KMS-11 (cell line): ENCODE data around the gene MINK1.

ENCODE experiments used
- H2AFZ ChIP-seq: fragments of 200-600 bp; sonication (generic); 2 replicates; pipeline ENCODE4 v1.6.1; 2016; ENCODE audit warnings: antibody characterized with exemption, mixed run types, low read depth
- H3K27ac ChIP-seq: fragments of 200-600 bp; sonication (generic); 2 replicates; pipeline ENCODE4 v1.6.1; 2016; ENCODE audit warnings: mild to moderate bottlenecking, mixed run types
- H3K27me3 ChIP-seq: fragments of 200-600 bp; sonication (generic); 2 replicates; pipeline ENCODE4 v1.6.1; 2017; ENCODE audit warnings: mild to moderate bottlenecking, low read depth, mixed run types, moderate library complexity; ENCODE audit not compliant: insufficient read depth
- H3K36me3 ChIP-seq: fragments of 200-600 bp; sonication (generic); 2 replicates; pipeline ENCODE4 v1.6.1; 2017; ENCODE audit warnings: mild to moderate bottlenecking, mixed run types; ENCODE audit not compliant: insufficient read depth
- H3K4me1 ChIP-seq: fragments of 200-600 bp; sonication (generic); 2 replicates; pipeline ENCODE4 v1.6.1; 2016; ENCODE audit warnings: mild to moderate bottlenecking, low read depth, mixed run types; ENCODE audit not compliant: poor library complexity, severe bottlenecking
- H3K4me2 ChIP-seq: fragments of 200-600 bp; sonication (generic); 2 replicates; pipeline ENCODE4 v1.7.0; 2016; ENCODE audit warnings: mild to moderate bottlenecking, mixed run types
- H3K4me3 ChIP-seq: fragments of 200-600 bp; sonication (generic); IDR thresholded peaks from 2 replicates; pipeline ENCODE4 v1.6.1; 2017; ENCODE audit warnings: low read depth, low read length, mixed read lengths; ENCODE audit not compliant: insufficient read depth
- H3K79me2 ChIP-seq: fragments of 200-600 bp; sonication (generic); 2 replicates; pipeline ENCODE4 v1.6.1; 2016; ENCODE audit warnings: low read depth, mixed run types; ENCODE audit not compliant: insufficient read depth
- H3K9ac ChIP-seq: fragments of 200-600 bp; sonication (generic); 2 replicates; pipeline ENCODE4 v1.6.1; 2016; ENCODE audit warnings: mild to moderate bottlenecking, mixed run types
- H4K20me1 ChIP-seq: fragments of 200-600 bp; sonication (generic); 2 replicates; pipeline ENCODE4 v1.6.1; 2016; ENCODE audit warnings: mild to moderate bottlenecking, mixed run types; ENCODE audit not compliant: insufficient read depth
- TF ChIP-seq, protein P1 (sequence below): fragments of 200-600 bp; sonication (generic); conservative IDR thresholded peaks from 2 replicates; pipeline ENCODE4 v1.6.1; 2017; ENCODE audit warnings: low read depth, mild to moderate bottlenecking, antibody characterized with exemption, low read length, moderate library complexity, mixed read lengths

Gene MINK1

DNA sequence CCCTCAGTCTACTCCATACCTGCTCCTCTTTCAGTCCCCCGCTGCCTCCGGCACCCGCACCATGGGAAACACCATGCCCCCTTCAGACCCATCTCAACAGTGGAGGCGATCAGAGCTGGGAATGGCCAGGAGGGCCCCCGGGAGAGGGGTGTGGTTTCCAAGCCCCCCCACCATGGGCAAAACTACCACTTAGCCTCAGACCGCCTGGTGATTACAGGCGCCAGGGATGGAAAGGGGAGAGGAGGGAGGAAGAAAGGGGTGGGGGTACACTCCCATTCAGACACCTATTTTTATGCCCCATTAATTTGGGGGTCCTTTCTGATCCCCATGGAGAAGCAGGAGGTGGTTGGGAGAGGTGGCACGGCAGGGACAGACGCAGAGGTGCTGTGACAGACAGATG is 30.9 kb upstream of the MINK1 start, which contains the start of gene C17orf114:
TSS of gene C17orf114 (minus strand) at position 101 of the 400 bp plus-strand sequence.
- TF ChIP-seq, protein P1, sequence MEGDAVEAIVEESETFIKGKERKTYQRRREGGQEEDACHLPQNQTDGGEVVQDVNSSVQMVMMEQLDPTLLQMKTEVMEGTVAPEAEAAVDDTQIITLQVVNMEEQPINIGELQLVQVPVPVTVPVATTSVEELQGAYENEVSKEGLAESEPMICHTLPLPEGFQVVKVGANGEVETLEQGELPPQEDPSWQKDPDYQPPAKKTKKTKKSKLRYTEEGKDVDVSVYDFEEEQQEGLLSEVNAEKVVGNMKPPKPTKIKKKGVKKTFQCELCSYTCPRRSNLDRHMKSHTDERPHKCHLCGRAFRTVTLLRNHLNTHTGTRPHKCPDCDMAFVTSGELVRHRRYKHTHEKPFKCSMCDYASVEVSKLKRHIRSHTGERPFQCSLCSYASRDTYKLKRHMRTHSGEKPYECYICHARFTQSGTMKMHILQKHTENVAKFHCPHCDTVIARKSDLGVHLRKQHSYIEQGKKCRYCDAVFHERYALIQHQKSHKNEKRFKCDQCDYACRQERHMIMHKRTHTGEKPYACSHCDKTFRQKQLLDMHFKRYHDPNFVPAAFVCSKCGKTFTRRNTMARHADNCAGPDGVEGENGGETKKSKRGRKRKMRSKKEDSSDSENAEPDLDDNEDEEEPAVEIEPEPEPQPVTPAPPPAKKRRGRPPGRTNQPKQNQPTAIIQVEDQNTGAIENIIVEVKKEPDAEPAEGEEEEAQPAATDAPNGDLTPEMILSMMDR = no peak
- Histone ChIP-seq H3K9ac (peak within 1 kb of the TSS; percentile 53; the same call in 1 of the 2 replicates), H4K20me1 (no peaks in the 10 kb centered on the region), H3K27ac (peak within 1 kb of the TSS; percentile 85), H2AFZ (no peak within 1 kb of the TSS), H3K4me3 (no peak within 1 kb of the TSS), H3K27me3 (no peaks in the 10 kb centered on the region), H3K36me3 (no peaks in the 10 kb centered on the region), H3K4me2 (peak within 1 kb of the TSS; percentile 51; the same call in 1 of the 2 replicates), H3K79me2 (no peaks in the 10 kb centered on the region), H3K4me1 (peaks cover 19% of the 10 kb centered on the region)

DNA sequence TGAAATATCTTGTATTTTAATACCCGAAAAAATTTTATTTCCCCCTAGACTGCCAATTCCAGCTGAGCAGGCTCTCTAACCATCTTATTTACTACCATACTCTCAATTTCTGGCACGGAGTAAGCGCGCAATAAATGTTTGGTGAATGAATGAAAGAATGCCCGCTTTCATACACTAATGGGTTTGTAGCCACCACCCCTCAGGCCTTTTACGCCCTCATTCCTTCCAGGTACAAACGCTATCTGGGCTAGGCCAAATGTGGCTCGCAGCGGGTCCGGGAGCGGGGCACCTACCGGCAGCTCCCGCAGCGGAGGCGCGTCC is 26.7 kb upstream of the MINK1 start:
- H3K4me1 ChIP-seq = peaks cover 5% of the 10 kb centered on the region
- no peaks in the 10 kb centered on the region for H3K36me3 ChIP-seq
- peak overlapping the region; percentile 29; the same call in 1 of the 2 replicates for H3K4me2 ChIP-seq
- no peak overlapping the region for H3K27ac ChIP-seq
- no peaks in the 10 kb centered on the region for H3K27me3 ChIP-seq
- no peaks in the 10 kb centered on the region for H3K79me2 ChIP-seq
- no peak overlapping the region for H2AFZ ChIP-seq
- TF ChIP-seq, protein P1 = no peak
- H4K20me1 ChIP-seq = no peaks in the 10 kb centered on the region
- H3K4me3 ChIP-seq = no peak overlapping the region
- no peak overlapping the region for H3K9ac ChIP-seq

DNA sequence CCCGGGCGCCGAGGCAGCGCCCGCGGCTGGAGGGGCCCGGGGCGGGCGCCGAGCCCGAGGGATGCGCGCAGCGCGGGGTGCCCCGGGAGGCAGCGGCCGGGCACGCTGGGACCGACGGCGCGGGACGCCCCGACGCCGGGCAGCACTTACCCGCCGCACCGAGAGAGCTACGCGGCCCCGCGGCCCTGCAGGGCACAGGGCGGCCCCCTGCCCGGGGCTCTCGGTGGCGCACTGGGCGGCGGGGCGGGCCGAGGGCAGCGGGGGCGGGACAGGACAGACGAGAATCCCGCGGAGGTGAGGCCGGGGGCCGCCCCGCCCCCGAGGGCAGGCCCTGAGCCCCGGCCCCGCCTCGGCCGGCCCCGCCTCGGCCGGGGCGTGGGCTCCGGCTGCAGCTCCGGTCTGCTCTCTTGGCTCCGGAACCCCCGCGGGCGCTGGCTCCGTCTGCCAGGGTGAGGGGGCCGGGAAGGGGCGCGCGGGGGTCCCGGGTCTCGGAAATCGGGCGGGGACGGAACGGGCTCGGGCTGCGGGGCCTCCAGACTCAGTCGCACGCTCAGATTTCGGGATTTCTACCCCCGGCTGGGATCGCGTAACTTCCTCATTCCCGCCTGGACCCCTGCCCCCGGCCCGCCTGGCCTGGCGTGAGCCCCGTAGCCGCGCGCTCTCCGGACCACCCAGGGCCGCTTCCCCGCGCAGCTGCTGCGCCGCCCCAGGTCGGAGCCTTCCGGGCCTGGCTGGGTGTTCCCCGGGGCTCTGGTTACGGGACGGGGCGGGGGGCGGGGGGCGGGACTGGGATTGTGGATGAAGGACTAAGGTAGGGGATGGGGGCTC is 26.1 kb upstream of the MINK1 start, which contains the start of gene PLD2:
TSS of gene PLD2 (plus strand) at position 376 of the 828 bp plus-strand sequence. CDS start 621 bp downstream, outside the sequence.
- Histone ChIP-seq H3K4me3 (no peak within 1 kb of the TSS), H3K4me1 (peaks cover 3% of the 10 kb centered on the region), H3K9ac (no peak within 1 kb of the TSS; the same call in 1 of the 2 replicates), H3K79me2 (no peaks in the 10 kb centered on the region), H3K27me3 (no peaks in the 10 kb centered on the region), H3K36me3 (no peaks in the 10 kb centered on the region), H3K4me2 (peak within 1 kb of the TSS; percentile 29; the same call in 1 of the 2 replicates), H3K27ac (no peak within 1 kb of the TSS), H4K20me1 (no peaks in the 10 kb centered on the region), H2AFZ (no peak within 1 kb of the TSS; the same call in 1 of the 2 replicates)
- TF ChIP-seq, protein P1 = no peak

DNA sequence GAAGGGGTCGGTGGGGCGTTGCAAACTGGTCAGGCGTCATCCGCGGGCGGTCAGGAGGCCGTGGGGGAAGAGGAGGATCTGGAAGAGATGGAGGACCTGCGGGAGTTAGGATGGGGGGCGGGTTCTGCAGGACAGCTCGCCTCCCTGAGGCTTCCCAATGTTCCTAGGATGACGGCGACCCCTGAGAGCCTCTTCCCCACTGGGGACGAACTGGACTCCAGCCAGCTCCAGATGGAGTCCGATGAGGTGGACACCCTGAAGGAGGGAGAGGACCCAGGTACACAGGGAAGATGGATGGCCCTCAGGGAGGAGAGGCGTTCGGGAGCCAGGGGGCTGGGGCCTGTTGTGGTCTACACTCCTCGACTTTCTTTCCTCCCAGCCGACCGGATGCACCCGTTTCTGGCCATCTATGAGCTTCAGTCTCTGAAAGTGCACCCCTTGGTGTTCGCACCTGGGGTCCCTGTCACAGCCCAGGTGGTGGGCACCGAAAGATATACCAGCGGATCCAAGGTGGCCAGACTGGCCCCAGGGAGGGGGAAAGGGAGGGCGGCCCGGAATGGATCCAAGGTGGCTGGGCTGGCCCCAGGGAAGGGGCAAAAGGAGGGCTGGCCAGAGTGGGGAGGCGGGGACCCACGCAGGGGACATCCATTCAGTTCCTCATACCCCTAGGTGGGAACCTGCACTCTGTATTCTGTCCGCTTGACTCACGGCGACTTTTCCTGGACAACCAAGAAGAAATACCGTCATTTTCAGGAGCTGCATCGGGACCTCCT is 25.3 kb upstream of the MINK1 start:
- Histone ChIP-seq H4K20me1 (no peaks in the 10 kb centered on the region), H2AFZ (no peak overlapping the region), H3K4me1 (peaks cover 3% of the 10 kb centered on the region), H3K27ac (no peak overlapping the region), H3K79me2 (no peaks in the 10 kb centered on the region), H3K9ac (no peak overlapping the region), H3K4me2 (no peak overlapping the region), H3K36me3 (no peaks in the 10 kb centered on the region), H3K27me3 (no peaks in the 10 kb centered on the region), H3K4me3 (no peak overlapping the region)
- TF ChIP-seq, protein P1 = no peak
